Hippocampal formation (tissue), 2 donors: ENCODE data around the gene TSPYL2.

Experiments
- DNase-seq, 2 donors: peaks; one replicate each; lab custom pipeline; 2025; lab: John Stamatoyannopoulos, UW

Gene TSPYL2

GRCh38 chrX:53125506-53125905 lies 43.3 kb downstream of the TSPYL2 start:
- no peak for DNase-seq

GRCh38 chrX:53126377-53126776 lies 44.2 kb downstream of the TSPYL2 start:
- DNase-seq, result no peak

- DNase-seq, result no peak
Measured at GRCh38 chrX:53128097-53128749, 46.1 kb downstream of the TSPYL2 start.

GRCh38 chrX:53133400-53133799 lies 51.2 kb downstream of the TSPYL2 start:
- no peak for DNase-seq

GRCh38 chrX:53135581-53135980 lies 53.4 kb downstream of the TSPYL2 start:
- DNase-seq, result no peak
